AG04450 (cell line): ENCODE data around the gene SLC23A1. TPM values are rescaled to one million over a fixed set of nuclear protein-coding genes. Genes with fewer than 3 reads are reported as not detected.
"Not testable (repeated sequence)": the region's sequence is repeated elsewhere in the genome, so short reads cannot be mapped to it uniquely, and the experiment has no call there.

Experiments
- CTCF ChIA-PET: fragments of 300-600, 350-600 bp; formaldehyde crosslinking; extraction: SDS; loops from one replicate; lab custom pipeline; 2022; ENCODE audit warnings: antibody characterized with exemption, inconsistent platforms; lab: Charles Lee
- POLR2A ChIA-PET: fragments of 350-600 bp; formaldehyde crosslinking; extraction: SDS; loops from one replicate; lab custom pipeline; 2021; ENCODE audit warnings: antibody characterized with exemption, inconsistent platforms; lab: Yijun Ruan, JAX
- DNase-seq: peaks from one replicate; pipeline ENCODE4 v3.0.0-alpha.2; 2011; ENCODE audit warnings: low read depth, low spot score
- H3K27ac ChIP-seq: one replicate; pipeline ENCODE4 v1.5.1; 2012; ENCODE audit warnings: low read depth, low read length, control low read depth
- H3K27me3 ChIP-seq: one replicate; pipeline ENCODE4 v1.6.0; 2012; ENCODE audit warnings: low read length; ENCODE audit not compliant: control insufficient read depth, insufficient read depth
- H3K4me3 ChIP-seq: 2 replicates; pipeline ENCODE4 v1.5.1; 2011; ENCODE audit warnings: mild to moderate bottlenecking, low read depth, low read length, control low read depth
- H3K9me3 ChIP-seq: 2 replicates; pipeline ENCODE4 v1.5.1; 2012; ENCODE audit warnings: low read length; ENCODE audit not compliant: control insufficient read depth, insufficient read depth
- CTCF ChIP-seq: IDR thresholded peaks from 2 replicates; pipeline ENCODE4 v1.5.1; 2011; ENCODE audit warnings: low read depth, low read length, control low read depth, inconsistent platforms
- polyA plus RNA-seq: library from polyadenylated mRNA; depleted of rRNA; stranded (reverse); fragments of >200 nt; gene quantifications from 2 replicates; pipeline ENCODE4 v1.2.3, GENCODE V29; 2011

SLC23A1 gene
- polyA plus RNA-seq, 1 experiment, result not detected

- no peaks in the 10 kb centered on the region for H3K9me3 ChIP-seq
- no peak overlapping the region for H3K27ac ChIP-seq
- CTCF ChIA-PET, result interaction anchor here (0.6 kb wide), 1 partner anchor 61 kb away, joined by 3 read pairs; no protein-coding TSS in a partner anchor
- no peaks in the 10 kb centered on the region for H3K27me3 ChIP-seq
- POLR2A ChIA-PET, result interaction anchor here (0.9 kb wide), 1 partner anchor 12 kb away, joined by 6 read pairs; no protein-coding TSS in a partner anchor
- no peak overlapping the region for H3K4me3 ChIP-seq
- TF ChIP-seq CTCF, result no peak
- DNase-seq, result no peak
Observed at GRCh38 chr5:139361835-139362429, 21.2 kb downstream of the SLC23A1 start.

GRCh38 chr5:139360384-139360783 is 22.7 kb downstream of the SLC23A1 start:
- no peak for TF ChIP-seq CTCF
- ChIA-PET POLR2A (interaction anchor here (0.9 kb wide), 1 partner anchor 19 kb away, joined by 4 read pairs; the partner anchor contains the start of gene PAIP2), CTCF (no interaction called here)
- H3K27me3 ChIP-seq, result no peaks in the 10 kb centered on the region
- no peak for DNase-seq
- H3K27ac ChIP-seq, result no peak overlapping the region
- H3K9me3 ChIP-seq, result no peaks in the 10 kb centered on the region
- no peak overlapping the region for H3K4me3 ChIP-seq

GRCh38 chr5:139358064-139358463 is 25.0 kb downstream of the SLC23A1 start:
- Histone ChIP-seq H3K27me3 (no peaks in the 10 kb centered on the region), H3K27ac (no peak overlapping the region), H3K9me3 (peaks cover 3% of the 10 kb centered on the region; the same call in 1 of the 2 replicates), H3K4me3 (no peak overlapping the region)
- no peak for DNase-seq
- ChIA-PET CTCF (interaction anchor here (0.6 to 3.0 kb wide), 3 partner anchors 16 to 989 kb away, joined by 4 to 15 read pairs (median 7); partner anchors contain the start of gene PAIP2), POLR2A (no interaction called here)
- no peak for TF ChIP-seq CTCF

- POLR2A ChIA-PET, DNase-seq, H3K27me3 ChIP-seq, H3K27ac ChIP-seq, H3K4me3 ChIP-seq, H3K9me3 ChIP-seq: not testable (repeated sequence)
- CTCF ChIA-PET, result interaction anchor here (0.6 to 3.0 kb wide), 2 partner anchors 14 to 44 kb away, joined by 3 to 15 read pairs; partner anchors contain the start of gene PAIP2
Observed at GRCh38 chr5:139355900-139356299, 27.2 kb downstream of the SLC23A1 start.

GRCh38 chr5:139354186-139354585 is 28.9 kb downstream of the SLC23A1 start:
- Histone ChIP-seq H3K27me3 (no peaks in the 10 kb centered on the region), H3K4me3 (no peak overlapping the region), H3K27ac (no peak overlapping the region), H3K9me3 (peaks cover 3% of the 10 kb centered on the region; the same call in 1 of the 2 replicates)
- ChIA-PET POLR2A (no interaction called here), CTCF (interaction anchor here (1.3 kb wide), 1 partner anchor 12 kb away, joined by 3 read pairs; no protein-coding TSS in a partner anchor)
- no peak for DNase-seq
- no peak for TF ChIP-seq CTCF

GRCh38 chr5:139347863-139348262 is 35.2 kb downstream of the SLC23A1 start:
- POLR2A ChIA-PET, result interaction anchor here (0.6 kb wide), 1 partner anchor 15 kb away, joined by 3 read pairs; no protein-coding TSS in a partner anchor
- H3K27me3 ChIP-seq, H3K9me3 ChIP-seq, CTCF ChIA-PET, H3K4me3 ChIP-seq, DNase-seq, H3K27ac ChIP-seq: not testable (repeated sequence)

- H3K27ac ChIP-seq, H3K4me3 ChIP-seq, POLR2A ChIA-PET, H3K27me3 ChIP-seq, H3K9me3 ChIP-seq, DNase-seq, CTCF ChIA-PET: not testable (repeated sequence)
Observed at GRCh38 chr5:139345442-139345841, 37.7 kb downstream of the SLC23A1 start.
